HepG2 (cell line): Measurements from ENCODE around the gene POC1B. TPM values are rescaled to one million over a fixed set of nuclear protein-coding genes. Genes with fewer than 3 reads are reported as not detected.

Experiments
- CBX5 ChIP-seq: sonication (generic); formaldehyde crosslinking; IDR thresholded peaks from 2 replicates; pipeline ENCODE4 v1.4.0; 2020; ENCODE audit warnings: missing genetic modification reagents, borderline replicate concordance
- EZH2 ChIP-seq: conservative IDR thresholded peaks from 2 replicates; pipeline ENCODE4 v1.6.1; 2012; ENCODE audit warnings: mild to moderate bottlenecking, low read depth, low read length, moderate library complexity
- FLYWCH1 ChIP-seq: sonication (generic); formaldehyde crosslinking; IDR thresholded peaks from 2 replicates; pipeline ENCODE4 v1.8.1; 2023; ENCODE audit warnings: mild to moderate bottlenecking, missing genetic modification reagents
- GTF3A ChIP-seq: sonication (generic); formaldehyde crosslinking; conservative IDR thresholded peaks from 2 replicates; pipeline ENCODE4 v1.4.0; 2020; ENCODE audit warnings: mild to moderate bottlenecking, missing genetic modification reagents
- HES4 ChIP-seq: sonication (generic); formaldehyde crosslinking; IDR thresholded peaks from 2 replicates; pipeline ENCODE4 v1.9.0; 2021; ENCODE audit warnings: mild to moderate bottlenecking, missing genetic modification reagents, borderline replicate concordance
- HNRNPK ChIP-seq: fragments of 200-400 bp; formaldehyde crosslinking; IDR thresholded peaks from 2 replicates; pipeline ENCODE4 v1.6.1; 2018; ENCODE audit warnings: low read length, low read depth, moderate library complexity, mild to moderate bottlenecking; ENCODE audit not compliant: poor library complexity, severe bottlenecking
- HOXD1 ChIP-seq: sonication (generic); formaldehyde crosslinking; IDR thresholded peaks from 2 replicates; pipeline ENCODE4 v1.5.0; 2020; ENCODE audit warnings: missing genetic modification reagents
- IRF2 ChIP-seq: IDR thresholded peaks from 2 replicates; pipeline ENCODE4 v1.6.1; 2018; ENCODE audit warnings: missing genetic modification reagents, missing compliant biosample characterization
- MTA3 ChIP-seq: sonication (generic); formaldehyde crosslinking; IDR thresholded peaks from 2 replicates; pipeline ENCODE4 v1.4.0; 2020; ENCODE audit warnings: missing genetic modification reagents
- NFE2 ChIP-seq: sonication (generic); formaldehyde crosslinking; IDR thresholded peaks from 2 replicates; pipeline ENCODE4 v1.4.0; 2020; ENCODE audit warnings: missing genetic modification reagents
- PAF1 ChIP-seq: IDR thresholded peaks from 2 replicates; pipeline ENCODE4 v1.6.1; 2016; ENCODE audit warnings: missing genetic modification reagents, missing compliant biosample characterization
- SAP130 ChIP-seq: IDR thresholded peaks from 2 replicates; pipeline ENCODE4 v1.6.1; 2016; ENCODE audit warnings: low read depth
- TARDBP ChIP-seq: sonication (generic); formaldehyde crosslinking; IDR thresholded peaks from 2 replicates; pipeline ENCODE4 v1.8.0; 2022; ENCODE audit warnings: mild to moderate bottlenecking, missing genetic modification reagents
- ZBTB25 ChIP-seq: IDR thresholded peaks from 2 replicates; pipeline ENCODE4 v1.6.1; 2018; ENCODE audit warnings: missing genetic modification reagents
- ZNF225 ChIP-seq: sonication (generic); formaldehyde crosslinking; IDR thresholded peaks from 2 replicates; pipeline ENCODE4 v1.4.0; 2020; ENCODE audit warnings: mild to moderate bottlenecking, missing genetic modification reagents
- ZNF326 ChIP-seq: sonication (generic); formaldehyde crosslinking; IDR thresholded peaks from 2 replicates; pipeline ENCODE4 v1.4.0; 2020; ENCODE audit warnings: missing genetic modification reagents, borderline replicate concordance
- ZNF33A ChIP-seq: sonication (generic); formaldehyde crosslinking; IDR thresholded peaks from 2 replicates; pipeline ENCODE4 v1.5.1; 2020; ENCODE audit warnings: missing genetic modification reagents, mild to moderate bottlenecking, moderate library complexity, borderline replicate concordance
- ZNF33B ChIP-seq: sonication (generic); formaldehyde crosslinking; IDR thresholded peaks from 2 replicates; pipeline ENCODE4 v1.5.1; 2020; ENCODE audit warnings: mild to moderate bottlenecking, missing genetic modification reagents
- ZNF607 ChIP-seq: sonication (generic); formaldehyde crosslinking; IDR thresholded peaks from 2 replicates; pipeline ENCODE4 v1.5.1; 2020; ENCODE audit warnings: missing genetic modification reagents, mild to moderate bottlenecking, borderline replicate concordance
- ZNF788 ChIP-seq: sonication (generic); formaldehyde crosslinking; IDR thresholded peaks from 2 replicates; pipeline ENCODE4 v1.5.0; 2020; ENCODE audit warnings: mild to moderate bottlenecking, missing genetic modification reagents, borderline replicate concordance
- ZNF878 ChIP-seq: sonication (generic); formaldehyde crosslinking; IDR thresholded peaks from 2 replicates; pipeline ENCODE4 v1.8.1; 2023; ENCODE audit warnings: mild to moderate bottlenecking, missing genetic modification reagents, moderate library complexity
- ZXDC ChIP-seq: sonication (generic); formaldehyde crosslinking; IDR thresholded peaks from 2 replicates; pipeline ENCODE4 v1.5.0; 2020; ENCODE audit warnings: mild to moderate bottlenecking, missing genetic modification reagents
- polyA plus RNA-seq, 8 experiments: library from polyadenylated mRNA; depleted of rRNA in 3 of 8; stranded (reverse) in 7 of 8; unstranded in 1 of 8; fragments of >200 nt; fragmentation: Illumina TruSeq in 4 of 8; extraction: Trizol in 4 of 8; gene quantifications; 2 replicates each; pipeline versions ENCODE4 v1.2.1 to v1.2.3, GENCODE V29; 2011 to 2016; ENCODE audit warnings: low read depth in 4 of 8, missing spikeins in 1 of 8, mixed read lengths in 1 of 8; ENCODE audit not compliant: insufficient read depth in 1 of 8
- total RNA-seq, 5 experiments: library from RNA; depleted of rRNA; stranded (reverse); fragments of >200 nt; fragmentation: Illumina TruSeq; extraction: Trizol; gene quantifications; 2 replicates each; pipeline ENCODE4 v1.2.3, GENCODE V29; 2016; ENCODE audit warnings: low read depth in 1 of 5

The POC1B gene
- total and polyA plus RNA-seq, 2 of the 13 experiments (the other 11 are each of a cell fraction or from before 2014, with no cell fraction given) = 9.3 to 11.0 TPM

GRCh38 chr12:89524541-89525304, 1.1 kb downstream of the POC1B start, which contains the start of gene GALNT4 (continued):
- TF ChIP-seq ZNF878 (CRISPR knock-in tag) (peak; percentile 92), ZNF33A (CRISPR knock-in tag) (no peak), ZXDC (CRISPR knock-in tag) (no peak), GTF3A (CRISPR knock-in tag) (no peak), ZNF326 (CRISPR knock-in tag) (no peak), HES4 (no peak), HNRNPK (no peak), MTA3 (CRISPR knock-in tag) (no peak), HOXD1 (CRISPR knock-in tag) (no peak), PAF1 (CRISPR knock-in tag) (no peak), CBX5 (CRISPR knock-in tag) (no peak), ZNF225 (CRISPR knock-in tag) (no peak), NFE2 (no peak), ZNF788 (CRISPR knock-in tag) (no peak), EZH2 (no peak), IRF2 (CRISPR knock-in tag) (peak; percentile 84), SAP130 (peak; percentile 74), ZNF607 (no peak), ZNF33B (CRISPR knock-in tag) (no peak; the same call in 1 of the 2 replicates), ZBTB25 (no peak), FLYWCH1 (CRISPR knock-in tag) (no peak), TARDBP (CRISPR knock-in tag) (no peak)
